GM19035 (cell line): ENCODE data around the gene CBFB.
"Not testable (repeated sequence)": the region's sequence is repeated elsewhere in the genome, so short reads cannot be mapped to it uniquely, and the experiment has no call there.

ENCODE experiments used
- ATAC-seq: cut with Tn5 transposase; IDR thresholded peaks from one replicate; pipeline ENCODE4 v1.9.1; 2021; ENCODE audit not compliant: unreplicated experiment

CBFB gene

DNA sequence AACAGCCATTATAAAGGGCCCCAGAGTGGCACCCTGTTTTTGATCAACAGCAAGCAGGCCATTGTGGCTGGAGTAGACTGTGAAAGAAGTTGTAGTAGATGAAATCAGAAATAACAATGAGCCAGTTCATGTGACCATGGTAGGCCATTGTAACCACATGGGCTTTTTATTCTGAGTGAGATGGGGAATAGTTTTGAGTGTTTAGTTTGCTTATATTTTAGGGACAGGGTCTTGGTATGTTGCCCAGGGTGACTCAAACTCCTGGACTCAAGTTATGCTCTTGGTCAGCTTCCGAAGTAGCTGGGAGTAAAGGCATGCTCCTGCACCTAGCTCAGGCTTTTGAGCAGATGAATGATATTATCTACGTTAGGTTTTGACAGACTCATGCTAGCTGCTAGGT lies 12.0 kb downstream of the CBFB start:
- ATAC-seq = no peak

DNA sequence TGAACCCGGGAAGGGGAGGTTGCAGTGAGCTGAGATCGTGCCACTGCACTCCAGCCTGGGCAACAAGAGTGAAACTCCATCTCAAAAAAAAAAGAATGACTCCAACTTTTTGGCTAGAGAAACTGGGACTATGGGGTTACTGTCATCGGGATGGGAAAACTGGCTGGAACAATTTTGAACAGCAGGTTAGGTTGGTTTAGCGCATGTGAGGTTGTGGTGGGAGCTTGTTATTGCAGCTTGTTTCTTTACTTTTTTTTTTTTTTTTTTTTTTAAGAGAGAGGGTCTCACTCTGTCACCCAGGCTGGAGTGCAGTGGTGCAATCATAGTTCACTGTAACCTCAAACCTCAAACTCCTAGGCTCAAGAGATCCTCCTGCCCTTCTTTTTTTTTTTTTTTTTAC lies 12.6 kb downstream of the CBFB start:
- not testable (repeated sequence) for ATAC-seq

DNA sequence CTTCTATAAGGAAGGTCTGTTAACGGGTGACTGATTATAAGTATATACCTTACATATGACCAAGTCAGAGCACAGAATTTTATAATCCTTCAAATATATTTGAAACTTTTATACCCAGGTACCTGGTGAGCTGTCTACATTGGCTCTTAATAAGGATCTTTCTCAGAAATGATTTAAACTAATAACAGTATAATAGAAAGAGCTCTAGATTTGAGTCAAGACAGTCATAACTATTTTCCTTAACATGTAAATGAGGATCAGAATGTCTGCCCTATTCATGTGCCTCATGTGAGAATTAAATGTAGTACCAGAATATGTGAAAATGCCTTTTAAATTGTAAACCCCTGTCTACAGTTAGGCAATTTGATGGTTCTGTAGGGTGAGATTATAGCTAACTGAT lies 14.5 kb downstream of the CBFB start:
- ATAC-seq = no peak

DNA sequence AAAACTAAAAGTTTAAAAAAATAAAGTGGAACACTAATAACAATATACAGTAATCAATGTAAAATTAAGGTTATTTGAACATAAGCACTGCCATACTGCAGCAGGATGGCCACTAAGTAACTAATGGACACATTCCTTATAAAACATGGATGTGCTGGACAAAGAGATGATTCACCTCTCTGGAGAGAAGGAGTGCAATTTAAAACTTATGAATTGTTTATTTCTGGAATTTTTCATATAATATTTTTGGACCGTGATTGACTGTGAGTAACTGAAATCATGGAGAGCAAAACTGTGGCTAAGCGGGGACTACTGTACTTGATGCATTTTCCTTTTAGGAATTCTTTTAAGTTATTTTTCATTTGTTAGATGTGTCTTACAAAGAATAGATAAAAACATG lies 21.8 kb downstream of the CBFB start:
- no peak for ATAC-seq

DNA sequence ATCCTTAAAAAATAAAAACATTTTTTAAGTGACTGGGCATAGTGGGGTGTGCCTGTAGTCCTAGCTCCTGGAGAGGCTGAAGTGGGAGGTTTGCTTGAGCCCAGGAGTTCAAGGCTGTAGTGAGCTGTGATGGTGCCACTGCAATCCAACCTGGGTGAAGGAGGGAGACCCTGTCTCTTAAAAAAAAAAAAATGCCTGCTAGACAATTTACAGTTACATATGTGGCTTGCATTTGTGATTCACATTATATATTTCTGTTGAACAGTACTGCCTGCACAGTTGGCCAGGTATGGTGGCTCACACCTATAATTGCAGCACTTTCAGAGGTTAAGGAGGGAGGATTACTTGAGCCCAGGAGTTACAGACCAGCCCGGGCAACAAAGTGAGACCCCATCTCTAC lies 23.4 kb downstream of the CBFB start:
- ATAC-seq = no peak

DNA sequence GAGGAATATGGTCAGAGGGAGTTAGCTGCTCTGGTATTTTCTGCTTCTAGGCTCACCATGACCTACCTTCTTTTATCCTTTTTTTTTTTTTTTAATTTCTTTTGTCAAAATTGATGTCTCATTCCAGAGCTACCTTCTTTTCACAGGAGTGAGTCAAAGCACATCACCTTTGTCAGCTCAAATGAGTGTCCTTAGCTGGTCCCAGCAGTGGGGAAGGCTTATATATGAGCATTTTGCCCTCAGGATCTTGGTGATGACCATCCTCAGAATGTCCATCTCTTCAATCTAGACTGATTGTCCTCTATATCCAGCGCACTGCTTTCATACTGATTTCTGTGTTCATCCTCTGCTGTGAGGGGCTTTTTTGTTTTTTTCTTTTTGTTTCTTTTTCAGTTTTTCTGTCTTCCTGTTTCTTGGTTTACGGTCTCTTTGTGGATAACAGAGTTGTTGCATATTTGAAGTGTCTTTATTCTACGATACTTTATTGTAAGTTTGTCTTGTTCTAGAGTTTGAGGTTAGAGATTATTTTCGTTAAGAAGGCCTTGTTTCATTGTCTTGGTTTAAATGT lies 24.9 kb downstream of the CBFB start:
- ATAC-seq = no peak

DNA sequence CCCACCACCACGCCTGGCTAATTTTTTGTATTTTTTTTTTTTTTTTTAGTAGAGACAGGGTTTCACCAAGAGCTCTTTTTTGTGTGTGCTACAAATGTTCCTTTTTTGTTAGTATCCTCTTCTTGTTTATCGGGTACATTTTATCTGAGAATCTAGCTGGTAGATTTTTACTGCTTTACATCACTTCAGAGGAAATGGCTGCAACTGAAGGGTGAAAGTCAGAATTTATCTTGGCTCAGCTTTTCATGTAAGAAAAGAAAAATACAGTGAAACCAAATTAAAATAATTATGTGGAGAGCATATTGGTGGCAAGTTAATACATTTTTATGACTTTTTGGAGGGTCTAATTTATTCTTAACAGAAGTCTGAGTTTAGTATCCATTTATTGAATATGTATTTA lies 26.0 kb downstream of the CBFB start:
- no peak for ATAC-seq

DNA sequence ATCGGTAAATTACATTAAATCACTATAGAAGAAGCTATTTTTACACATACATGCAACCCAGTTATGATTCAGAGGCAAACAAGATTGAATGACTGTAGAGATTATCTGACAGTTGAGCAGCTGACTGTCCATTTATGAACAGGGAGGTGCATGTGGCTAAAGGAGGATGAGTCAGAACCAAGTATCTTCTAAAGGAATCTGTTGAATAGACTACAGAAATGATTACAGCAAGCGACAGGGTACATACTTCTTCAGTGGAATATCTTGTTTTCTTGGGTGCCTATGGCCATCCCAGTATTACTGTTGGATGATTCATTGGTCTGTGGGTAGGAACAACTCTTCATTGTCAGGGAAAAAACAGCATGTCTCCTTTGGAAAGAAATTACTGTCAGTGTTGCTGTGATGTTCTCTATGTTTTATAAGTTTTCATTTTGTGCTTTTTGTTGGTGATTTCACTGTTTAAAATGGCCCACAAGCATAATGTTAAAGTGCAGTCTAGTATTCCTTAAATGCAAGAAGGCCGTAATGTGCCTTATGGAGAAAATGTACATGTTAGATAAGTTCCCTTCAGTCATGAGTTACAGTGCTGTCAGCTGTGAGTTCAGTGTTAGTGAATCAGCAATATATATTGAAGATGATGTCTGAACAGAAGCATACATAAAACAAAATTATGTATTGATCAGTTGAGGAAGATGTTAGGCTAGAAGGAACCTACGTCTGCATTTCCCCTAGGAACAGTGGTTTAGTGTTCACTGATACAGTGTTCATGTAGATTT lies 27.0 kb downstream of the CBFB start:
- no peak for ATAC-seq

DNA sequence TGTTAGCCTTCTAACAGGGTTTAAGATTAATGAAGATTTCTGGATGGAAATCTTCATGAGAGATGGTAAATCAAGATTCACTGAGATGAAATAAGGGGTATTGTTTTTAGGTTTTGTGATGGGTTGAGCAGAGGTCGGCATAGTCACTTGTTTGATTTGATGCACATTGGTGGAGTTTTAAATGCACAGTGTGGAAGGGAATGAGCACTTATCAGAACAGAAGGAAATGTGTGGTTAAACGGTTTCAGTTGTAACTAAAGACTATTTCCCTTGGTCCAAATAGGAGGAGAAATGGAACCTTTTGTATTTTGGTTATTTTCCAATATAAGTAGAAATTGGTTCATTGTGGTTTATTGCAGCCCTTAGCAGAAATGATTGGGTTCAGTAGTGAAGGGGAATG lies 34.1 kb downstream of the CBFB start:
- ATAC-seq = no peak

DNA sequence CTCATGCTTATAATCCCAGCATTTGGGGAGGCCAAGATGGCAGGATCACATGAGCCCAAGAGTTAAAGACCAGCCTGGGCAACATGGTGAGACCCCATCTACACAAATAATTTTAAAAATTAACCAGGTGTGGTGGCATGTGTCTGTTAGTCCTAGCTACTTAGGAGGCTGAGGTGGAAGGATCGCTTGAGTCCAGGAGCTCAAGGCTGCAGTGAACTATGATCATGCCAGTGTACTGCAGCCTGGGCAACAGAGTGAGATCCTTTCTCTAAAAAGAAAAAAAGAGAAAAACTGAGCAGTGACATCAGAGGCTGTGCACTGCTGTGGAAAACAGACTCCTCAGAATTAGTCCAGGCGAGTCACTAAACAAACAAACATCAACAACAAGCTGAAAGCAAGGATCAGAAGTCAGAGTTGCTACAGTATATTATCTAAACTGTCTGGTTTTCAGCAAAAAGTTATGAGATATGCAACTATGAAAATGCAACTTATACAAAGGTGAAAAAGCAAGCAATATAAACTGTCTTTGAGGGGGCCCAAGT lies 39.3 kb downstream of the CBFB start:
- no peak for ATAC-seq

DNA sequence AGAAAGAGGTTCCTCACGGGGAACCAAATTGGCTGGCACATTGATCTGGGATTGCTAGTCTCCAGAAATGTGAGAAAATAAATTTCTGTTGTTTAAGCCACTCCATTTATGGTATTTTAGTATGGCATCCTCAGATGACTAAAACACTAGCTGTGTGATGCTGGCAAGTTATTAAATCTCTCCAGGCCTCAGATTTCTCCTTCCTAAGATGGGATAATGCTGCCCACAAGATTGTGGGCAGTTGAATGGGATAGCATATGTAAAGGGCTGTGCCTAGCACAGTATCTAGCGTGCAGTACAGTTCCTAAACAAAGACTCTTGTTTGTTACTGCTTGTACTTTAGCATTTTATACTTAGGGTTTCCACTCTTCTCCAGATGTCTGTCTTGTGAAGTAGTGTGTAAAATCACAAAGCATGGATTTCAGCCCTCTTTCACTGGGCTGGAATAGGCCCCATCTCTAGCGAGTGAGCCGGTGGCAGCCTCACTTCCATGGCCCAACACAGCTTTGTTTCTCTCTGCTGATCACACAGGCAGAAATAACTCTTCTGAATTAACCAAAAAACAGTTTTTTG lies 42.6 kb downstream of the CBFB start:
- no peak for ATAC-seq

DNA sequence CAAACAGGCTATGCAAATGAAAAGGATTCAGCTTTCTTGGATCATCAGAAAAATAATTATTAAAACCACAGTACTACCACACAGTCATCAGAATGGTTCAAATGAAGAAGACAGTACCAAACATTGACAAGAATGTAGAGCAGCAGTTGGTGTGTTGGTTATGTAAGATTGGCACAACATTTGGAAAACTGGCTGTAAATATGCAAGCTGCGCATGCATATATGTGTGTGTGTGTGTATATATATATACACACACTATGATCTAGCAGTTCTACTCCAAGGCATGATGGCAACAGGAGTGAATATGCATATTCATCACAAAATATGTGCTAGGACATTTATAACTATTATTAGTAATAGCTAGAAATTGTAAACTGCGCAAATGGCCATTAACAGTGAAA lies 46.4 kb downstream of the CBFB start:
- ATAC-seq = no peak

DNA sequence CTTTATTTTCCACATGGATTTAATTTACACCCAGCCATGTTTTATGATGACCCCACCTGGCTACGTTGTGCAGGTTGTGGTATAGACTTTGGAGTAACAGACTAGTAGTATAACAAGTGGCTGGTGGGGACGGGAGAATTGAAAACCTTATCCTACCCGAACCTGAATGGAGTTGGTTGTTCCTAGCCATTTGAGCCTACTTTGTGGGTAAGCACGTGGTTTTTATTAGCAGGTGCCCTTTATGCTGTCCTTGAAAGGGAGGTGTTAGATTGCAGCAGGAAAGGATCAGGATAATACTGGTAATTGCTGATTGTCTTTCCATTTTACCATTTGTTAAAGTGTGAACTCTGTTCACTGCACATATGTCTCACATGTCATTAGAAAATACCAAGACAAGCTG lies 48.9 kb downstream of the CBFB start:
- ATAC-seq = no peak

DNA sequence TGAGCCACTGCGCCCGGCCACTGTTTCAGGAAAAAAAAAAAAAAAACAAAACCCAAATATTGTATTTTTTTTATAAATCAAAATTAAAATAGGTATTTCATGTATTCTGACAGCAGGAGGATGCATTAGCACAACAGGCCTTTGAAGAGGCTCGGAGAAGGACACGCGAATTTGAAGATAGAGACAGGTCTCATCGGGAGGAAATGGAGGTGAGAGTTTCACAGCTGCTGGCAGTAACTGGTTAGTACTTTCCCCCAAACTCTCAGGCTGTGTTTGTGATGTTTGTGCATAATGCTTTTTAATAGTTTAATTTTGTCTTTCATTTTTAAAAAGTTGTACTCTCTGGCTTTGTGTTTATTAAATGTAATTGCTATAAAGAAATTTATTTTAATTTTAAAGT lies 53.2 kb downstream of the CBFB start:
- no peak for ATAC-seq

DNA sequence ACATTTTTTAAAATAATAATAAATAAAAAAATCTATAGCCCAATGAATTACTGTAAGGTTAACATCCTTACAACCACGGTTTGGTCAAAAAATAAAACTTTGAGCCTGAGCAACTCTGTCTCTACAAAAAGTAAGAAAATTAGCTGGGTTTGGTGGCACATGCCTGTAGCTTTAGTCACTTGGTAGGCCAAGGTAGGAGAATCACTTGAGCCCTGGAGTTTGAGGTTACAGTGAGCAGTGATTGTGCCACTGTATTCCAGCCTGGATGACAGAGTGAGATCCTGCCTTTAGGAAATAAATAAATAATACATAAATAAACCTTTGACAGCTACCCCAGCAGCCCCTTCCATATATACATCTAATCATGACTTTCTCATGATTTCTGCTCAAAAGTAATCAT lies 53.9 kb downstream of the CBFB start:
- ATAC-seq = no peak

DNA sequence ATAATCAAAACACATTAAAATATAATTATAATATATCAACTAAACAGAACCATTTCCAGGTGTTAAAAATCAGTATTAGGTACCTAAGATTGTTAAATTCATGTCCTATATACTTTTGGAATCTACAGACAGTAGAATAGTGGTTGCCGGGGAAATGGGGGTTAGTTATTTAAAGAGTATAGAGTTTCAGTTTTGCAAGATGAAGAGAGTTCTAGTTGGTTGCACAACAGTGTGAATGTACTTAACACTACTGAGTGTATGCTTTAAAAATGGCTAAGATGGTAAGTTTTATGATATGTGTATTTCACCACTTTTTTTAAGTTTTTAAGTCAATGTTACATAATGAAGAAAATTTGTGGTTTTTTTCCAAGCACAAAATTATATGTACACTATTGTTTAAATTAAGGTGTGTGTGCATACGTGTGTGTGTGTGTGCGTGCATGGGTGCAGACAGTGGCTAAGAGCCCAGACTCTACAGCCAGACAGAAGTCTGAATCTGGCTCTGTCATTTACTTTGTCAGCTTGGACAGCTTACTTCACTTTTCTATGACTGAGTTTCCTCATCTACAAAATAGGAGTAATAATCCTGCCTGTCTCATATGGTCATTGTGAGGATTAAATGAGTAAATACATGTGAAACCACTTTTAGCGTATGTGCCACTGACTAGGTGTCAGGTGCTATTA lies 55.5 kb downstream of the CBFB start:
- no peak for ATAC-seq

DNA sequence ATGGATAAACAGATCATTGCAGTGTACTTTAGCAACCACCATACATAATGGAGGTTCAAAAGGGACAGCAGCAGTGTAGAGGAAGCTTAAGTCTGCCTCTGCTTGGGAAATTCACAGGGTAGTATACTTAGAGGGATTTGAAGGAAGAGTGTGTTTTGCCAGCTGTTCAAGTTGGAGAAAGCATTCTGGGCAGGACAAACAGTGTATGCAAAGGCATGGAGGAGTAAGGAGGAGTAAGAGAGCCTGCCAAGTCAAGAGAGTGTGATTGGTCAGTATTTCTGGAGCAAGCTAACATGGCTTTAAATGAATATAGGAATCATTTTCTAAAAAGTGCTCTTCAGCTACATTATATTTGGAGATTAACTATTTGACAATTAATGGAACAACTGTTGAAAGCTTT lies 57.9 kb downstream of the CBFB start:
- no peak for ATAC-seq

DNA sequence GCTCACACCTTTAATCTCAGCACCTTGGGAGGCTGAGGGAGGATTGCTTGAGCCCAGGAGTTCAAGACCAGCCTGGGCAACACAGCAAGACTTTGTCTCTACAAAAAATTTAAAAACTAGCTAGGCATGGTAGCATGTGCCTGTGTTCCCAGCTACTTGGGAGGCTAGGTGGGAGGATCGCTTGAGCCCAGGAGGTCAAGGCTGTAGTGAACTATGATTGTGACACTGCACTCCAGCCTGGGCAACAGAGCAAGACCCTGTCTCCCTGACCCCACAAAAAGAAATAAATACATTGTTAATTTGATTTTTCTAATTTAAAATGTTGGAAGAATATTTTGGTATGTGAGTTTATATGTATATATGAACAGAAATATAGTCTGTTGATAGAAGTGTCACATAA lies 58.3 kb downstream of the CBFB start:
- no peak for ATAC-seq

DNA sequence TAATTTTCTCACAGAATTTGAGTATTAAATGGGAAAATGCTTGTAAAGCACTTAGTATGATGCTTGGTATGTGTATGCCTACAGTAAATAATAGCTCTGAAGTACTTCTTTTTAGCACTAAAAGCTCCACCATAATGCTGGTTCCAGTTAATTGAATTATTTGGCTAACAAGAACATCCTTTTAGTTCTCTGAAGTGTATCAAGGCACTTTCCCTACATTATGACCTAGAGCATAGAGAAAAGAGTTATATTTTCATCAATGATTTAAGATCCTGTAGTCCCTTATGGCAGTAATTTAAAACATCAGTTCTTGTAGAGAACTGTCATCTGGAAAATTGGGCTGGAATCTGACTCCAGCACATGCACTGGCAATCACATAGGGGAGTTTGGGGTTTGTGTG lies 58.9 kb downstream of the CBFB start:
- no peak for ATAC-seq

DNA sequence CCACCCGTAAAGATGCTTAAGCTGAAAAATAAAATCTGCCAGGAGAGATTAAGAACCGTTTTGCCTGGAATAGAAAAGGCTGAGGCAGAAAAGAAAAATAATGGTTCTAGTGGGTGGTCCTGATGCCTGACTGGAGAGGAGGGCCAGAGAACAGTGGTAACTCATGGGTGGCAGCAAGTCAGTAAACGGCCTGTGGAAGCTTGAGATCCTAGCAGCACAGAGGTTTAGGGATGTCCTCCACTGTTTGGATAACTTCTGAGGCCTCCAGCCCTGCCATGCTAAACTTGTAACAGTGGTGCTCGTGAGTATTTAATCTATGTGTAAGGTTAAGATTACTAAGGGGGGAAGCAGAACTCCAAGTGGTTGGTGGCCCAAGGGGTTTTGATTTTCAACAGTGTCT lies 59.6 kb downstream of the CBFB start:
- no peak for ATAC-seq

DNA sequence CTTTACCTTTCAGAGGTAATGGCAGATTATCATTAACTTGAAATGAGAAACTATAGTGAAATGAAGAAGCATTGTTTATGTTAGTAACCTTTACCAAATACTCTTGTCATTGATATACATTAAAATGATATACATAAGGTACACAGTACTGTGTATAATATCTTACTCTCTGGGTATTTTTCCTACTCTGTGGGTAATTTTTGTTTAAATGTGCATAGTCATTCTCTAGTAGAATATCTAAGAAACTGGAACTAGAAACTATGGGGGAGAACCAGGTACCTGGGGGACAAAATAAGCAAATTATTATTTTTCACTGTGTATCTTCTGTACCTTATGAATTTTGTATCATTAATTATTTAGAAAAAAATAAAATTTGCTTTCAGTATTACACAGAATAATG lies 60.2 kb downstream of the CBFB start:
- no peak for ATAC-seq
